GM18505 (cell line): ENCODE data around the gene PLEKHM2.
"Not testable (repeated sequence)": the region's sequence is repeated elsewhere in the genome, so short reads cannot be mapped to it uniquely, and the experiment has no call there.

Experiments
- ATAC-seq: cut with Tn5 transposase; IDR thresholded peaks from one replicate; pipeline ENCODE4 v1.9.1; 2021; ENCODE audit not compliant: unreplicated experiment
- POLR2A ChIP-seq: IDR thresholded peaks from 4 replicates; pipeline ENCODE4 v1.6.1; 2011; ENCODE audit warnings: borderline replicate concordance; ENCODE audit not compliant: insufficient read depth, insufficient read length; ENCODE audit errors: extremely low read depth

PLEKHM2 gene

GRCh38 chr1:15683345-15684039, 628 bp upstream of the PLEKHM2 start:
- ATAC-seq = no peak
- no peak for TF ChIP-seq POLR2A

- no peak for TF ChIP-seq POLR2A
- peak; percentile 23 for ATAC-seq
These were observed 560 bp downstream of the PLEKHM2 start for GRCh38 chr1:15684468-15685291.

- no peak for TF ChIP-seq POLR2A
- ATAC-seq = no peak
These were observed 1.7 kb downstream of the PLEKHM2 start for GRCh38 chr1:15685820-15686219.

- no peak for TF ChIP-seq POLR2A
- ATAC-seq = no peak
These were observed 3.3 kb downstream of the PLEKHM2 start for GRCh38 chr1:15687446-15687845.

GRCh38 chr1:15690317-15690716, 6.2 kb downstream of the PLEKHM2 start:
- TF ChIP-seq POLR2A = no peak
- no peak for ATAC-seq

GRCh38 chr1:15691434-15692032, 7.4 kb downstream of the PLEKHM2 start:
- no peak for ATAC-seq
- TF ChIP-seq POLR2A = no peak

- TF ChIP-seq POLR2A = no peak
These were observed 8.1 kb downstream of the PLEKHM2 start for GRCh38 chr1:15692121-15692682.

GRCh38 chr1:15693371-15693770, 9.3 kb downstream of the PLEKHM2 start:
- TF ChIP-seq POLR2A = no peak
- ATAC-seq = no peak

More at GRCh38 chr1:15692121-15692682, 8.1 kb downstream of the PLEKHM2 start:
- ATAC-seq = no peak

GRCh38 chr1:15696956-15697521, 12.9 kb downstream of the PLEKHM2 start:
- ATAC-seq = peak; percentile 86
- peak; percentile 69 for TF ChIP-seq POLR2A

GRCh38 chr1:15698201-15698600, 14.1 kb downstream of the PLEKHM2 start:
- no peak for TF ChIP-seq POLR2A
- no peak for ATAC-seq

GRCh38 chr1:15699321-15699720, 15.2 kb downstream of the PLEKHM2 start:
- not testable (repeated sequence) for ATAC-seq

- no peak for ATAC-seq
- TF ChIP-seq POLR2A = no peak
These were observed 16.4 kb downstream of the PLEKHM2 start for GRCh38 chr1:15700508-15700907.

- ATAC-seq = no peak
- no peak for TF ChIP-seq POLR2A
These were observed 17.7 kb downstream of the PLEKHM2 start for GRCh38 chr1:15701784-15702183.

- no peak for ATAC-seq
- no peak for TF ChIP-seq POLR2A
These were observed 18.8 kb downstream of the PLEKHM2 start for GRCh38 chr1:15702722-15703550.
